Measurements from ENCODE around the gene AGPAT3.

Gene AGPAT3

GRCh38 chr21:43982489-43983078, 117.6 kb downstream of the AGPAT3 start:
- no peak for DNase-seq

DNA sequence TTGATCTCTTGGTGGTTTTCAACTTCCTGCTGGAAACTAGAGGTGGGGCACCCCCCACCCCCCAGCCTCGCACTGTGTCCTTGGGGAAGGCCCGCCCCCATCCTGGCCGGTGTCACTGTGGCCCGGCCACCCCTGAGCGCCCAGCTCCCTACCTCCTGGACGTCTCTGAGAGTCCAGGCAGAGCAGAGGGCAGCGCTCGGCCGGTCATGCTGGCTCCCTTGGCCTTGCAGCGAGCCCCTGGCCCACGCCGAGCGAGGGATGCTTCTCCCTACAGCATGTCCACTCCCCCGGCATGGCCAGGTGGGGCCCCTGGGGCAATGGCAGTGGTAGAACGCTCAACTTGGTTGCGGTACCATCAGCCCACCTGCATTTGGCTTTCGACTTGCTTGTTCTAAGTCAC, 118.4 kb downstream of the AGPAT3 start:
- no peak for DNase-seq

- DNase-seq: no peak
Observed at GRCh38 chr21:43983860-43984420, 118.9 kb downstream of the AGPAT3 start.

DNA sequence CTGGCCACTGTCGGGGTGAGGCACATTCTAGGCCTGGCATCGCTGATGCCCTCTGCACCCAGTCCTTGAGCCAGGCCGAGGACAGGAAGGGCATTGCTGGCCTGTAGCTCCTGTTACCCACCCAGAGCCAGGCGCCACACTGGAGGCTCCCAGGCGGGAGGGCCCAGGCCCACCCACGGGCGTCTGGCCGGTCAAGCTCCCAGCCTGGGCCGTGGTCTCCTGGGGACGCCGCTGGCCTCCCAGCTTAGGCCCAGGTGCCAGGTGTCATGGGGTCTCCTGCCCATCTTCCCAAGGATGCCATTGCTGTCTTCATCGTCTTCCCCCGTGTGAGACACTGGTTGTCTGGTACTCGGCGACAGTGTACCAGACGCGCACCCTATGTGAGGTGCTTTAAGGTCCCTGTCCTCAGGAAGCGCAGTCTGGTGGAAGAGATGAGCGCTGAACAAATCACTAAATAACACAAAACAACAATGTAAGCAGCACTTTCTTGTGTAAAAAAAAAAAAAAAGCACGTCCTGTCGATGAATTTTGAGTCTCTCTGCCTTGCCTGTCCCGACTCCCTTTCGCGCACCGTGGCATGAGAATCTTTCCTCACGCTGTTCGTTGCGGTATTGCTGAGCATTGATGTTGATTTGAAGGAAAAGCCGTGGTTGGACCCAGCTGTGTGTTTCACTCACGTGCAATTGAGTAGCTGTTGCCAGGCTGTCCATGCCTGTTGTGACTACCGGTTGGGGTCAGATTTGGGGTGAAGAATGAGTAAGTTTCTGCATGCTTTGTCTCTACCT, 120.1 kb downstream of the AGPAT3 start:
- no peak for DNase-seq

DNA sequence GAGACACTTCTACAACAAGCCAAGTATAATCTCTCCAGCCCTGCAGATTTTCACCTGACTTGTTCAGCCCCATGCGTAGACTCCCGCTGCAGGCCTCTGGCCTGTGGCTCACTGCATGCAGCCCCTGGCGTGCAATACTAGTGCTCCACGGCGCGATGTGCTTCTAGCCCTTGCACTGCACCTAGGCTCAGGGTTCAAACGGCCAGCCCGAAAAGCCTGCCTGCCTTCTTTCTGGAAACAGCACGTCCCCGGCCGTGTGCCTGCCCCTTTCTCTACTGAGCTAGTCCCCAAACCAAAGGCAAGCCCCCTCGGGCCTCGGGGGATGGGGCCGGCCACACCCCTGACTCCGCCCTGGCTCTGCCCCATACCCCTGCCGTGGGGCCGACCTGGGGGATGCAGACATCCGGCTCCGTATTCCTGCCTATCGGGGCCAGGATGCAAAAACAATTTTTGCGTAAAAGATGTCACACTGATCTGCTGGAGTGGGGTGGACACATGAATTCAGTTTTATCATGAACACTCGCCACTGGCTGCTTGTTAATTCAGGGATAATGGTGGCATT, 120.7 kb downstream of the AGPAT3 start:
- DNase-seq: no peak

GRCh38 chr21:43986544-43987451, 121.8 kb downstream of the AGPAT3 start:
- DNase-seq: no peak

GRCh38 chr21:43987509-43987908, 122.5 kb downstream of the AGPAT3 start:
- DNase-seq: no peak

GRCh38 chr21:43988016-43988415, 123.0 kb downstream of the AGPAT3 start:
- no peak for DNase-seq

GRCh38 chr21:43988506-43989230, 123.6 kb downstream of the AGPAT3 start:
- no peak for DNase-seq

DNA sequence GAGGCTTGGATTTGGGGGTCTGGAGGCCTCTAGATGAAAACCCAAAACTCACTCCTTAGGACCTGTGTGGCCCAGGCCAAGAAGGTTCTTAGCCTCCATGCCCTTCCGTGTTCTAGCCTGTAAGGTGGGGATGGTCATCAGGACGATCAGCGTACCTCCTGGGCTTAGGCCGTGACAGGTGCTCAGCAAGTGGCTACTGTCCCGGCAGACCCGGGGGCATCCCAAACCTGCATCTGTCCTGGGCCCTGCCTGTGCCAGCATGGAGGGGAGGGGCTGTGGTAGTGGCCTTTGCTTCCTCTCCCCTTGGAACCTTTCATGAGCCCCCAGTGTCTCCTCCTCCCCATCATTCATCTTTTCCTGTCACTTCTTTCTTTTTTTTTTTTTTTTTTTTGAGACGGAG, 124.4 kb downstream of the AGPAT3 start:
- no peak for DNase-seq

DNA sequence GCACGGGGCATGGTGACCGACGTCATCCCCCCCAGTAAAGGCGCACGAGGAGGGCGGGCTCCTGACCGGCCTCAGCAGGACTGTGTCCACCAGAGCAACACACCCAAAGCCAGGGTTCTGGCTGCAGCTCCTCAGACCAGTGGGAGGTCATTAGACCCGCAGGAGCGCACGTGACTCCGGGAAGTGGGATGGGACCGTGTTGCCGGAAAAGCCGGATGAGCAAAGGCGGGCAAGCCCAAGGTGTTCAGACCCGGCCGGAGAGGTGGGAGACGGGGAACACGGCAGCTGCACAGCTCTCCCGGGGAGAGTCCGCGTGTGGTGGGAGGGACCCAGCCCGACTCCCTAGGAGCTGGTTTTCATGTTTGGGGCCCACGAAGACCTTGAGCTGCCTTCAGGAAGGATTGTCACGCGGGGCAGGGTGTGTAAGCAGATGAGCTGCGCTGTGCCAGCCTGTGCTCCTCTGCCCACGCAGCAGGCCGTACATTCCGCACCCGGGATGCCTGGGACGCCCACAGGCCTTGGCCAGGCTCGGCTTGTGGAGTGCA, 126.5 kb downstream of the AGPAT3 start:
- no peak for DNase-seq

DNA sequence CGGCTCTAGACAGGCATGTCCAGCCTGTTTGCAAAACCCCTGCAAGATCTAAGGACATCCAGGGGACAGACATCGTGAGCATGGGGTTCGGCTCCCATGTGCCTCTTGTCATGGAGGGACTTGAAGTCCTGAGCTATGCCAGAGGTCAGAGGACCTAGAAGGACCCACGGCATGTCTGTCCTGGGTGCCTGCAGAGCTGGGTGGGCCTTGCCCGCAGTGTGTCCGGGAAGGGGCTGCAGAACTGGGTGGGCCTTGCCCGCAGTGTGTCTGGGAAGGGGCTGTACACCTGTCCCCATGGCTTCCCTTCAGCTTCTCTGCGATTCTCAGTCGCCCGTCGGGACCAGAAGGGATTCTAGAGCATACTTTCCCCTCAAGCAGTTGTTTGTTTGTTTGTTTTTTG, 127.1 kb downstream of the AGPAT3 start:
- DNase-seq: no peak

GRCh38 chr21:43993420-43993934, 128.5 kb downstream of the AGPAT3 start:
- DNase-seq: no peak

DNA sequence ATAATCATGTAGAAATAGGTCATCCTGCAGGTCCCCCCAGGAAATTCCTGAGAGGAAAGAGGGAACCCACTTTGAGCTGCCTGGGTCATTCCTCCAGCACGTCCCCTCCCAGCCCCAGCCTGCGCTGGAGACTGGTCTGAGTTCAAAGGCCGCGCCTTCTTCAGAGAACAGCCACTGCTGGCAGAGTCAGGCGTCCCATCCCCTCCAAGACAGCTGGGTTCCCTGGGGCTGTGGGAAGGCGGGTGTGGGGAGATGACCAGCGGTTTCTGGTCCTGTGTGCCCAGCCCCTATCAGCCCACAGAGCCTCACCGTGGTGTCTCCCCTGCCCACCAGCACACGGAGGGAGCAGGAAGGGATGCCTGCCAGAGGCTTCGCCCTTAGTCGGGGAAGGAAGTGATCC, 129.1 kb downstream of the AGPAT3 start:
- DNase-seq: no peak

- DNase-seq: no peak
Observed at GRCh38 chr21:43994646-43995045, 129.6 kb downstream of the AGPAT3 start.

GRCh38 chr21:43995521-43996105, 130.6 kb downstream of the AGPAT3 start:
- no peak for DNase-seq

GRCh38 chr21:43997766-43998742, 133.0 kb downstream of the AGPAT3 start:
- DNase-seq: no peak

GRCh38 chr21:44000360-44000759, 135.3 kb downstream of the AGPAT3 start:
- DNase-seq: no peak

DNA sequence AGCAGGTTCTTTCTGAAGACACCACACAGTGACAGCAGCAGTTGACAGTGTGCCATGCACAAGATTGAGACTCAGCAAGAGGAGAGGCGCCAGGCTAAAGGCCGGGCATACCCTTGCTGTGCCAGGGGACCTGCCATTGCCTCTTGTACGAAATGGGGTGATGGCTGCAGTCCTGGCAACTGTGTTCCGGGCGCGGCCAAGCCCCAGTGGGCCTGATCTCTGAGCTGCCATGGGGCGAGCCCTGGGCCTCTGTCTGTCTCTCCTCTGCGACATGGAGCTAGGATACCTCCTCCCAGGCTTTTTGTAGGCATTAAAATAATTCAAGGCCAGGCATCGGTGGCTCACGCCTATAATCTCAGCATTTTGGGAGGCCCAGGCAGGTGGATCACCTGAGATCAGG, 137.5 kb downstream of the AGPAT3 start:
- DNase-seq: no peak

Measured in SIG-M5 (cell line).